PC-3 (cell line): Measurements from ENCODE around the gene PCDH9.

ENCODE experiments used
- EZH2phosphoT487 ChIP-seq: fragments of 300-600 bp; sonication (generic); IDR thresholded peaks from 2 replicates; pipeline ENCODE4 v1.6.1; 2018; ENCODE audit warnings: mild to moderate bottlenecking, antibody characterized with exemption, low read length, borderline replicate concordance
- TF ChIP-seq, protein P1 (sequence below): fragments of 300-600 bp; sonication (generic); conservative IDR thresholded peaks from 2 replicates; pipeline ENCODE4 v1.5.1; 2017; ENCODE audit warnings: antibody characterized with exemption, low read depth, mild to moderate bottlenecking, low read length

DNA sequence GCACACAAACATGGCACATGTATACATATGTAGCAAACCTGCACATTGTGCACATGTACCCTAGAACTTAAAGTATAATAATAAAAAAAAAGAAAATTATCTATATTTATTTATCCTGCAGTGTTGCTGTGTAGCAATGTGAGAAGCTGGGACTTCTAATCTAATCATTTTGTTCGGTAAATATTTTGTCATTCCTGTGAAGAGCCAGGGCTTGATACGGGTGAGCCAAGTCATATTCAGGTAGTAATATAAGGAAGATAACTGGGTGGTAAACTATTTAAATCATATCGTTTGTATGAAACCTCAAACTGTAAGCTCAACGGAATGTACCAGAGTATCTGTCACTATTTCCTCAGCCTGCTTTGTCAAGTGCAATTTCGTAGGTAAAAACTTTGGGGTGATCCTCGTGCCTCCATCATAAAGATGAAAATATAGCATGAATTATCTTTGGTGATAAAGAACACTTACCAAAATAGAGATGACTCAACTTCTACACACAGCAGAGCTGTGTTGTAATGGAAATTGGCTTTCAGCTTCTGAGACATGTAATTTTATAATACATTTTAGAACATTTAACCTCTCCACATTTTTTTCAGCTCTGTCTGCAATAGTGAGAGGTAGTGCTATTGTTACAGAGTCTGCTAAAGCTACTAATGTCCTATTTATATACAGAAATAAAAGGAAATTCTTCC, 92.9 kb downstream of the PCDH9 start:
- TF ChIP-seq, protein P1, sequence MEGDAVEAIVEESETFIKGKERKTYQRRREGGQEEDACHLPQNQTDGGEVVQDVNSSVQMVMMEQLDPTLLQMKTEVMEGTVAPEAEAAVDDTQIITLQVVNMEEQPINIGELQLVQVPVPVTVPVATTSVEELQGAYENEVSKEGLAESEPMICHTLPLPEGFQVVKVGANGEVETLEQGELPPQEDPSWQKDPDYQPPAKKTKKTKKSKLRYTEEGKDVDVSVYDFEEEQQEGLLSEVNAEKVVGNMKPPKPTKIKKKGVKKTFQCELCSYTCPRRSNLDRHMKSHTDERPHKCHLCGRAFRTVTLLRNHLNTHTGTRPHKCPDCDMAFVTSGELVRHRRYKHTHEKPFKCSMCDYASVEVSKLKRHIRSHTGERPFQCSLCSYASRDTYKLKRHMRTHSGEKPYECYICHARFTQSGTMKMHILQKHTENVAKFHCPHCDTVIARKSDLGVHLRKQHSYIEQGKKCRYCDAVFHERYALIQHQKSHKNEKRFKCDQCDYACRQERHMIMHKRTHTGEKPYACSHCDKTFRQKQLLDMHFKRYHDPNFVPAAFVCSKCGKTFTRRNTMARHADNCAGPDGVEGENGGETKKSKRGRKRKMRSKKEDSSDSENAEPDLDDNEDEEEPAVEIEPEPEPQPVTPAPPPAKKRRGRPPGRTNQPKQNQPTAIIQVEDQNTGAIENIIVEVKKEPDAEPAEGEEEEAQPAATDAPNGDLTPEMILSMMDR = no peak
- TF ChIP-seq EZH2phosphoT487 = no peak
